ENCODE results near the gene TOX4.

TOX4 gene

DNA sequence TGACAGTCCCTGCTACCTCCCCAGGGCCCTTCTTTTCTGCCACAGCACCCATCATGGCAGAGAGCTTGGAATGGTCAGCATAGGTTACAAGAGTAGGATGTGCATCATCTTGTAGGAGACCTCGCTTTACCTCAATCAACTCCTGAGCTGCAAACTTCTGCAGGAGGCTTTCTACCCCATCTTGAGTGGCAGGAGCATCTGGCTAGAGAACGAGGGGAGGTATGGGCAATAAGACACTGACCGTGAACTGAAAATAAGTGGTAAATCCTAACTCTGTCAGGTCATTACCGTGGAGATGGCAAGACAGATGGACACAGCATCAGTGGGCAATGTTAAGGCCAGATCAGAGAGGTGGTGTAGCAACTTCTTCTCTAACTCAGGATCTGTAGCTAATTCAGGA, 26.4 kb downstream of the TOX4 start:
- DNase-seq: no peak

- DNase-seq: no peak
These were observed 28.1 kb downstream of the TOX4 start for GRCh38 chr14:21505012-21505553.

DNA sequence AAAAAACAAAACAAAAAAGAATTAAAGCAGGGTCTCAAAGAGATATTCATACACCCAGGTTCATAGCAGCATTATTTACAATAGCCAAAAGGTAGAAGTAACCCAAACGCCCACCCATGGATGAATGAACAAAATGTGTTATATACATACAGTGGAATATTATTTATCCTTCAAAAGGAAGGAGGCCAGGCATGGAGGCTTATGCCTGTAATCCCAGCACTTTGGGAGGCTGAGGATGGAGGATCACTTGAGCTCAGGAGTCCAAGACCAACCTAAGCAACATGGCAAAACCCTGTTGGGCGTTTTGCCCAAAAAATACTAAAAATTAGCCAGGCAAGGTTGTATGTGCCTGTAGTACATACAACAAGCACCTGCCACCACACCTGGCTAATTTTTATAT, 29.6 kb downstream of the TOX4 start:
- DNase-seq: no peak

GRCh38 chr14:21509432-21510143, 32.6 kb downstream of the TOX4 start:
- DNase-seq: no peak

- peak; percentile 97 for DNase-seq
These were observed 34.0 kb downstream of the TOX4 start, which contains the start of gene METTL3 for GRCh38 chr14:21510735-21511657. Gene METTL3, minus strand, starts transcription at chr14:21511340. Its CDS starts 117 bp downstream, at chr14:21511223.

- DNase-seq: no peak
These were observed 37.3 kb downstream of the TOX4 start for GRCh38 chr14:21514341-21514740.

- DNase-seq: no peak
These were observed 41.7 kb downstream of the TOX4 start for GRCh38 chr14:21518725-21519124.

GRCh38 chr14:21520767-21521166, 43.8 kb downstream of the TOX4 start:
- no peak for DNase-seq

- DNase-seq: no peak
These were observed 44.5 kb downstream of the TOX4 start for GRCh38 chr14:21521501-21521900.

DNA sequence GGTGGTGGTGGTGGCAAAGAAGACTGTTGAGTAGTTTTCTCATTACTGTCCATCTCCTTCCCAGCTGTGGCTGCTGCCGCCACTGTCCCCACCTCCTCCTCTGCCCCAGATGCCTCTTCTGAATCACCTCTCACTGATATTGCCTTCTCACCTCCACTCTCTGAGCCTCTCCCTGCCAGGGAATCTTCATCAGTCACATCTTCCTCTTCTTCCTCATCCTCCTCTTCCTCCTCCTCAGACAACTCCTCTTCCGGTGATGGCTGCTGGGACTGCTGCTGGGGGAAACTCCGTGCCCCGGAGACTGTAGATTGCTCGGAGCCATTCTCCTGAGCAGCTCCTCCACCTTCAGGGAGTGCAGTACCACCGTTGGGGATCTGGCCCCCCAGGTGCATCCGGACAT, 46.2 kb downstream of the TOX4 start:
- DNase-seq: no peak

DNA sequence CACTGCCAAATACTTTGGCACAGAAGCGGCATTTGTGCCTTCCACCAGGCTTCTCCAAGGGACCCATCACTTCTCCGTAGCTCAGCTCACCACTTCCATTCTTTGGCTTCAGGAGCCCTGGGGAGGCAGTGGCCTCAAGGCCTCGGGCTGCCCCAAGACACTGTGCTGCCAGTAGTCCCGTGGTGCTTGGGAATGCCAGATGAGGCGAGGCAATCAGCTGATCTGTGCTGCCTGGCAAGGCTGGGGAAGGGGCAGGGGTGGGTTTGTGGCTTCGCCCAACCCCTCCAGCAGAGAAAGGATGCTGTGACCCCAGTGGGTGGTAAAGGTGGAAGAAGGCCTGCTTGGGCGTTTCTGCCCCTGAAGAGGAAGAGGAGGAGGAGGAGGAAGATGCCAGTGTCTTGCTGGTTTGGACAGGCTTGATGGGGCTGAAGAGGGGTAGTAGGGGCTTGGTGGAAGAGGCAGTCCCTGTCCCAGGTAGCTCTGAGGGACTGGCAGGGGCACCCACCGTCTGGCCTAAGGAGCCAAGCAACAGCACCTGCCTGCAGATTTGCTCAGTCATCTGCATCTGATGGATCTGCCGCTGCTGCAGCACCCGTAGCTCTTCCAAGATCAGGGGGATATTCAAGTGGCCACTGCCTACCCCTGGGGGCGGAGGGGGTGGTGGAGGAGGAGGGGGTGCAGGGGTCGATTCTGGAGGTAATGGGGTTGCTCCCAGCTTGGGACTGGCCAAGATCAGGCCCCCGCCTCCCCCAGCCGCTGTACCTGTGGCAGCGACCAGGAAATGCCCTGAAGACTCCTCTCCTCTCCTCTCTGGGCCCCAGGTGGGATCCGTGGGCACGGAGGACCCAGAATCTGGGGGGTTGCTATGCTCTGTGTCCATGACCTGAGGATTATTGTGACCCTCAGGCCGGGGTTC, 47.8 kb downstream of the TOX4 start:
- DNase-seq: no peak

GRCh38 chr14:21525571-21525961, 48.6 kb downstream of the TOX4 start:
- no peak for DNase-seq

GRCh38 chr14:21525962-21526671, 49.1 kb downstream of the TOX4 start, which contains the start of gene SALL2:
Gene SALL2, minus strand, starts transcription at chr14:21526346. Its CDS starts 219 bp downstream, at chr14:21526127.
- DNase-seq: peak; percentile 87

DNA sequence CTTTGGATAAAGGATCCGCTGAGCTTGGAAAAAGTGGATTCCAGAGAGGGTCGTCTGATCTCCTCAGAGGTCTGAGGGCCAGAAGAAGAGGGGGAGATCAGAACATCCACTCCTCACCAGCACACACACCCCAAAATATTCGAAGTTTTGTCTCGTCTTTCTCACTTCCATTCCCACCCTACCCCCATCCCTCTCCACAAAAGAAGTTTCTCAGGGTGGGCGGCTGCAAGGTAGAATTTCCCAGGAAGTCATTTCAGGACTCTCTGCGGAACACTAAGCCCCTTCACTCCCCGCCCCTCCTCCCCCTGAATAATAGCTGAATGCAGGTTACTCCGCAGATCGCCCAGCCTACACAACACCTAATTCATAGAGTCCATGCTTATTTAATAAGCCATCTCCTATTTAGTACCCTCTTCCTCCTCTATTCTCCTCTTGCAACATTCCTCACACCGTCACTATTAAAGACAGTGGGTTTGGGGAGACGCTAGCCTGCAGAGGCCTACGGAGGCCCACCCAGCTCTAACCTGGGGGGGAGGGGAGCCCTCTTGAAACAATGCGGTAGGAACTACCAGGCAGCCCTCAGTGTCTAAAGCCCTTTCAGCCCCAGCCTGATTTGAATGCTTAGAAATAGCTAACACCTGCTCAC, 49.8 kb downstream of the TOX4 start:
- DNase-seq: peak; percentile 15

- no peak for DNase-seq
These were observed 50.3 kb downstream of the TOX4 start for GRCh38 chr14:21527318-21527679.

GRCh38 chr14:21528381-21529348, 51.7 kb downstream of the TOX4 start:
- DNase-seq: no peak

- DNase-seq: no peak
These were observed 52.5 kb downstream of the TOX4 start for GRCh38 chr14:21529515-21529914.

DNA sequence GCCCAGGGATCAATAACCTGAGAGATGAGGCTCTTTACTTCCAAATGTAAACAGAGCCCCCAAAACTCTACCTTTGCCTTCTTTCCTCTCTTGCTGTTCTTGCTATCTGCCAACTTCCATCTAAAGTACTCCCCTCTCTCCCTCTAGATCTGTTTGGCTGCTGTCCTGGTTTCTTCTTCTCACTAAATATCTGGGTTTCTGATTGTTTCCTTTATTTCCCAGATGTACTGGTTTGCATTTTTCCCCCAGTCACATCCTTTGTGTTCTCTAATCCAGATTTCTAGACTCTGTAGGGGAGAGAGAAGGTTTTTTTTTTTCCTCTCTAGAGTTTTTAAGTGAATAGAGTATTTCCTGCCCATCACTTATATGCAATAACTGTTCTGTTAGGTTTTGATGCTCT, 56.3 kb downstream of the TOX4 start:
- DNase-seq: no peak

DNA sequence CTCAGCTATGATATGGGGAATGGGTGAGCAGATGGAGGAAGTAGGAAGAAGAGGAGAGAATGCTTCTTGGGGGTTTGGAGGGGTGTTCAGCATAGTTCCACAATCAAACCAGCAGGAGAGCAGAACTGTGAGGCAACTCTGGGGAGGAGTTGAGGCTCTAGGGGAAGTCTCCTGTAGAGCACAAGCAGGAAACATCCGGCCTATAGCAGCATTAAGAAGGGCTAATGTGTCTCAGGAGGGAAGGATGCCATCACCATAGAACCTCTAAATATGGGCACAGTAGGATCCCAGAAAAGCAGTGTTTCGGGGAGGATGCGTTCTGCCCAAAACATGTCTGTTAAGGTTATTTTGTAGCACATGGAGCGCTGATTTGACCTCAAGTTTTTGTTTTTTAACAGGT, 57.6 kb downstream of the TOX4 start:
- no peak for DNase-seq

Data from NCI-H1417 treated with DMSO at 0.1 percent for 48 hours (cell line).